M059J (cell line): ENCODE data around the gene RUVBL2. TPM values are rescaled to one million over a fixed set of nuclear protein-coding genes. Genes with fewer than 3 reads are reported as not detected.

Source experiments
- DNase-seq: peaks from one replicate; pipeline ENCODE4 v3.0.0-alpha.2; 2012; ENCODE audit warnings: low read depth
- total RNA-seq: library from RNA; depleted of rRNA; stranded (reverse); fragments of >200 nt; shearing (Covaris generic); gene quantifications from 2 replicates; pipeline ENCODE4 v1.2.3, GENCODE V29; 2014

The RUVBL2 gene
- total RNA-seq, 1 experiment from 2014 or later: 292 TPM

DNA sequence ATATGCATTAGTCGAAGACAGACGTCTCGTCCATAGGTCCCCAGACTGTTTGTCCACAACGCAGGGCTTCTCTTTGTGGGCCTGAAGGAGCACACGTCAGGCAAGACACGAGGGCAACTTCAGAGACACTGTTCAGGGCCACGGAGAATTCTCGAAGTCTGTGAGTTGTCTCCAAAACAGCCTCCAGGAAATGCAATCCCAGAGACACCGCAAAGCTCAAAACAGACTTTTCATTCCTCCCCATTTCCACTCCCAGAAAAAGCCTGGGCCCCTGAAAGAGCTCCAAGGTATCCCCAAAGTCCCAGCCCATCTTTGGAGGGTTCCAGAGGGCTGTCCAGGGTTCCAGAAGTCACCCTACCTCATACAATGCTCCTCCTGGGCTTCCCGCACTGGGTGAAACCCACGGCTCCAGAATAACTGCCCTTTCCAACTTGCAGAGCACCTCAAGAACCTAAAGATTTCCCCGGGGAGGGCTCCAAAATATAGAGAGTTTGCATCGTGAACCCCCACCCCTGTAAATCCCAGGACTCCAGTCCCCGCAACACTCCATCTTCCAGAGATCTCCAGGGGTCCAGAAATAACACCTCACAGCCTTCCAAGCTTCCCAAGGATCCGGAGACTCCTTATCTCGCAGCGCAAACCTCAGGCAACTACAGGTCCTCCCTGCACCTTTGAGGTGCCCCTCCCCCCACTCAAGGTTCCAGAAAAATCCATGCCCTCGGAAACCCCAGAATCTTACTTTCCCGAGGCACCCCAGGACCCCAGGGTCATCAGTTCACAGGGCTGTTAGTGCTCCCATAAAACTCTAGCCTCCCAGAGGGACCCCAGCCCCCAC lies 29.3 kb upstream of the RUVBL2 start:
- peak; percentile 49 for DNase-seq

DNA sequence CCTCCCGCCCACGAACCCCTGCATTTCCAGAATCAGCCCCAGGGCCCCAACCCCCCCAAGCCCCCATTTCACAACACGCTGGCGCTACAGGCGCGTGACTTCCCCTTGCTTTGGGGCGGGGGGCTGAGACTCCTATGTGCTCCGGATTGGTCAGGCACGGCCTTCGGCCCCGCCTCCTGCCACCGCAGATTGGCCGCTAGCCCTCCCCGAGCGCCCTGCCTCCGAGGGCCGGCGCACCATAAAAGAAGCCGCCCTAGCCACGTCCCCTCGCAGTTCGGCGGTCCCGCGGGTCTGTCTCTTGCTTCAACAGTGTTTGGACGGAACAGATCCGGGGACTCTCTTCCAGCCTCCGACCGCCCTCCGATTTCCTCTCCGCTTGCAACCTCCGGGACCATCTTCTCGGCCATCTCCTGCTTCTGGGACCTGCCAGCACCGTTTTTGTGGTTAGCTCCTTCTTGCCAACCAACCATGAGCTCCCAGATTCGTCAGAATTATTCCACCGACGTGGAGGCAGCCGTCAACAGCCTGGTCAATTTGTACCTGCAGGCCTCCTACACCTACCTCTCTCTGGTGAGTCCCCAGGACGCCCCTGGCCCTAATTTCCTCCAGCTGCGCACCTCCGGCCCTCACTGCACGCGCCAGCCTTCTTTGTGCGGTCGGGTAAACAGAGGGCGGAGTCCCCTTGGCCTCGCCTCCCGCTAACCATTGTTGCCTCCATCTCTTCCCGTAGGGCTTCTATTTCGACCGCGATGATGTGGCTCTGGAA lies 28.5 kb upstream of the RUVBL2 start, which contains the start of gene FTL:
FTL (plus strand) TSS at position 270 of the 766 bp plus-strand sequence; CDS start at position 469, 199 bp downstream.
- DNase-seq: peak; percentile 92

DNA sequence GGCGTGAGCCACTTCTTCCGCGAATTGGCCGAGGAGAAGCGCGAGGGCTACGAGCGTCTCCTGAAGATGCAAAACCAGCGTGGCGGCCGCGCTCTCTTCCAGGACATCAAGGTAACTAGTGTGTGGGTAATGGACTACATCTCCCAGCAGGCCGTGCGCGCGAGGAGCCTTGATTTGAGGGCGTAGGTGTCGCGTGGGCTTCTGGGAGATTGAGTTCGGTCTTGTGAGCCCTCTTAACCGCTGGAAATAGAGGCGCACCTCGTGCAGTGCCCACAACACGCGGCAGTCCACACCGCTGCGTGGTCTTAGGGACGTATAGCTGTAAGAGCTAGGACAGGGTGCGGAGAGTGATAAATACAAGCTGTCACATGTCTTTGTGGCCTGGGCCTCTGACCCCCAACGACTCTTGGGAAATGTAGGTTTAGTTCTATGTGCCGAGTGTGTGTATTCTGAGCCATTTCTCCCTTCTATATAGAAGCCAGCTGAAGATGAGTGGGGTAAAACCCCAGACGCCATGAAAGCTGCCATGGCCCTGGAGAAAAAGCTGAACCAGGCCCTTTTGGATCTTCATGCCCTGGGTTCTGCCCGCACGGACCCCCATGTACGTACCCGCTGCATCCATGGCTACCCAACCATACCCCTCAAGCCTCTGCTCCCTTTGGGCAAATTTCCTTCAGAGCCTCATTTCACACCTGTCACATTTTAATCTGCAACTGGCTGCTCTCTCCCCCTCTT lies 27.7 kb upstream of the RUVBL2 start:
- peak; percentile 88 for DNase-seq

DNA sequence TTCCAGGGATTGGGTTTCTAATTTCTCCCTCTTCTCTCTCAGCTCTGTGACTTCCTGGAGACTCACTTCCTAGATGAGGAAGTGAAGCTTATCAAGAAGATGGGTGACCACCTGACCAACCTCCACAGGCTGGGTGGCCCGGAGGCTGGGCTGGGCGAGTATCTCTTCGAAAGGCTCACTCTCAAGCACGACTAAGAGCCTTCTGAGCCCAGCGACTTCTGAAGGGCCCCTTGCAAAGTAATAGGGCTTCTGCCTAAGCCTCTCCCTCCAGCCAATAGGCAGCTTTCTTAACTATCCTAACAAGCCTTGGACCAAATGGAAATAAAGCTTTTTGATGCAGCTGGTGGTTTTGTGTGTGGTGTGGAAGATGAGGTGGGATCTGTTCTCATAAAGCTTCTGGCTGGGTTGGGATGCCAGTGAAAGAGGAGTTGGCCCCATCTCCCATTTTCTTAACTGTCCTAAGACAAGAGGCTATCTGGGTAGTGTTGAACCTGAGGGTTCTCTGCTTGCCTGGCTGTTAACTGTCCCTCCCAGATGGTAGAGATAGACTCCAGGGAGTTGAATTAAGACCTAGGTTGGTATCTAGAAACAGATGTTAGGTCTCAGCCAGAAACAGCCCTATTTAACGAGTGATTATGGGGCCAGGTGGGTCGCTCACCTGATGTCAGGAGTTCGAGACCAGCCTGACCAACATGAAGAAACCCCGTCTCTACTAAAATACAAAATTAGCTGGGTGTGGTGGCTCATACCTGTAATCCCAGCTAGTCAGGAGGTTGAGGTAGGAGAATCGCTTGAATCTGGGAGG lies 26.9 kb upstream of the RUVBL2 start:
- peak; percentile 28 for DNase-seq

DNA sequence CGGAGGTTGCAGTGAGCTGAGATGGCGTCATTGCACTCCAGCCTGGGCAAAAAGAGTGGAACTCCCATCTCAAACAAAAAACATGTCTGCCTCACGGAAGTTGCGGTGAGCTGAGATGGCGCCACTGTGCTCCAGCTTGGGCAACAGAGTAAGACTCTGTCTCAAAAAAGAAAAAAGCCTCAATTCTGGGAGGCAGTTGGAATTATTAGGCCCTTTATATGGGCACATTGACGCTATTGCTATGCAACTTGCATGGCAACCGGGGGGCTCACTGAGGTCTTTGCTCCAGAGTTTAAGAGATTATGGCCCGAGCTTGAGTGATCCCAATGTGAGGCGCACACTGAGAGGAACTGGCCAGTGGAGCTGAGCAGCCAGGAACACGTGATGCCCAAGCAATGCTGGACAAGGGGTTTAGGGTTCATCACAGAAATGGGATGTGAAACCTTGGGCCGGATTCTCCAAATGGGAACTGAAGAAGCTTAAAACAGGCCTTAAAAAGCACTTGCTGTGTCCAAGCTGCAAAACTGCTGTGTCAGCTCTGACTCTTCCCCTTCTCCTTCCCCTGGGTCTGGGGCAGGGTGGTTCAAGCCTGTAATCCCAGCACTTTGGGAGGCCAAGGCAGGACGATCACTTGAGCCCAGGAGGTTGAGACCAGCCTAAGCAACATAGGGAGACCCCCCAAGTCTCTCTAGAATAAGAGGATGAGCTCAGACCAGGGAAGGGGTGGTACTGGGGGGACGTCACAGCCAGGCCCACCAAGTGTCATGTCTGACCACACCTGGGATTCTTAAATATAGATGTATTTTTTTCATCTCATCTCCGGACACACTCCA lies 26.1 kb upstream of the RUVBL2 start:
- DNase-seq: peak; percentile 64

DNA sequence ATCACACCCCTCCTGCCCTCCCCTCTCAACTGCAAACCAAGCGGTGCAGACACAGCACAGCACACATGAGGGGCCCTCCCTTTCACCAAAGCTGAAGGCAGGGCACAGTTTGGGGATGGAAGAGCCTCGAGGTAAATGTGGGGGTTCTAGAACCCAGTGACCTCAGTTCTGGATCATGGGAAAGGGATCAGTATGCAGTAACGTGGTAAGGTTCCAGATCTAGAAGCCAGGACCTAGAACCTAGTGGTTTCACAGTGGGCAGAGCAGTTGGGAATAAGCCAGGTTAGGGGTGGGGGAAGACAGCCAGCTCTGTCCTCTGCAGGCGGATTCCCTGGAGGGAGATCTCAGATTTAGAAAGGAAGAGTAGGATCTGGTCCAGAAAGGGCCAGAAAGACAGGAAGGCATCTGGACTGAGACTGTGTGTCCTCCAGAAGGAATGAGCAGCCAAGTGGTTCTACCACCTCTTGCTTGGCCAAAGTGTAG lies 25.5 kb upstream of the RUVBL2 start:
- peak; percentile 30 for DNase-seq

DNA sequence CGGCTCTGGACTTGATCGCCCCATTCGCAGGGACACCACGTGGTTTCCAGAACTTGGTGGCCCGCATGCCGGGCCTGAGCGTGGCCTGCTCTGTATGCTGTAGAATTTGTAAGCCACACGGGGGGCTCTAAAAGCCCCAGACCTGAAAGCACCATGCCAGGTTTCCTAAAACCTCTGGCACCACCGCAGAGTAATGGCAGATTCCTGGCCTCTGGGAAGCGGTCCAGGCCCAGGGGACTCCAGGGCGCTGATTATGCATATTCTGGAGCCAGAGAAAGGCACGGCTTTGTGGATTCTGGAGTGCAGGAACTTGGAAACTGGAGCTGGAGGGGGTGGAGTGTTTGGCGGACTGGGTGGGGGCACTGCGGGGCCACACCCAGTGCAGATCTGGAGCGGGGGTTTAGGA lies 24.9 kb upstream of the RUVBL2 start:
- no peak for DNase-seq

DNA sequence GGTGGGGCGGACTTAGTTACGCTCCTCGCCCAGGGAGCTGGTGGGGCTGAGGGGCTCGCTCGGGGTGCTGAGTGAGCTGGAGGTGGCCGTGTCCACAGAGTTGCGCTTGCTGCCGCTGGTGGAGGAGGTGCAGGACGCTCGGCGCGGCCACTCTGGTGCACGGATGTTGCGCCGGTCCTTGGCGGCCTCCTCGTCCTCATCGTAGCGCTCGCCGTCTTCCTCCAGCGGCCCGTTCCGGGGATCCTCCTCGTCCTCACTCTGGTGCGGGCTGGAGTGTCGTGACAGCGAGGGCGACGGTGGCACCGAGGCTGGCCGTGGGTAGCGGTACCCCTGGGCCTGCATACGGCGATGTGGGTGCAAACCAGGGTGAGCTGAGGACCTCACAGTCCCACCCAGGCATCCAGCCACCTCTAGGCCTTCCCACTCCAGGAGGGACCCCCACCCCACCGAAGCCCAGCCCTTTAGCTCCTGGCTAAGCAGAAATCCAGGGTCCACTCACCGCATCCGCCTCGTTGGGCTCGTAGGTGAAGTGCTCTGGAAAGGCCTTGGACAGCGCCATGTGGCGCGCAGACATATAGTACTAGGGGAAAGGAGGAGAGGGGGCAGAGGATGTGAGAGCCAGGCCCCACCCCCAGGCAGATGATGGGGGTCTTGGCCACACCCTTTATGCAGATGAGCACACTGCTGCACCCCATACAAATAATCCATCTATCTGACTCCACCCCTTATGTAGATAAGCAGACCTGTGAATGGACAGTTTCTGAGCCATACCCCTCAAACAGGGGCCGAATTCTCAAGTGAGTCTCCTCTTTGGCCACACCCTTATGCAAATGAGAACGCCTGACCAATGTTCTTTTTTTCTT lies 24.2 kb upstream of the RUVBL2 start:
- peak; percentile 25 for DNase-seq

DNA sequence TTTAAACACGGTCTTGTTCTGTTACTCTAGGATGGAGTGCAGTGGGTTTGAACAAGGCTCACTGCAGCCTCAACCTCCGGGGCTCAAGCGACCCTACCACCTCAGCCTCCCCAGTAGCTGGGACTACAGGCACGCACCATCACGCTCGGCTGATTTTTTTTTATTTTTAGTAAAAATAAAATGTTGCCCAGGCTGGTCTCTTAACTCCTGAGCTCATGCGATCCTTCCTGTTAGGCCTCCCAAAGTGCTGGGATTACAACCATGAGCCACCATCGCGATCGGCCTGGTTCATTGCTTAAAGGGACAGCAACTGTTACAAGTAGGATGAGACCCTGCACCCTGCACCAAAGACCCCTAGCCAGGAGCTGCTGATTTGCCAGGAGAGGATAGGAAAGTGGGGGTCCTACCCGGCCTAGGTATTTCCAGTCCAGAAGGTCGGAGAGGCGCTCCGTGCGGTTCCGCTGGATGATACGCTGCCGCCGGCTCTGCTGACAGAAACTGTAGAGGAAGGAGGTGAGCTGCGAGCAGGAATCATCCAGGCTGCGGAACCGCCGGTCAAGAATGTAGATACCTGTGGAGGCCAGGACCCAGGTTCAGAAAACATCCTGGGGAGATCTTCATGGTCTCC lies 23.4 kb upstream of the RUVBL2 start:
- no peak for DNase-seq

DNA sequence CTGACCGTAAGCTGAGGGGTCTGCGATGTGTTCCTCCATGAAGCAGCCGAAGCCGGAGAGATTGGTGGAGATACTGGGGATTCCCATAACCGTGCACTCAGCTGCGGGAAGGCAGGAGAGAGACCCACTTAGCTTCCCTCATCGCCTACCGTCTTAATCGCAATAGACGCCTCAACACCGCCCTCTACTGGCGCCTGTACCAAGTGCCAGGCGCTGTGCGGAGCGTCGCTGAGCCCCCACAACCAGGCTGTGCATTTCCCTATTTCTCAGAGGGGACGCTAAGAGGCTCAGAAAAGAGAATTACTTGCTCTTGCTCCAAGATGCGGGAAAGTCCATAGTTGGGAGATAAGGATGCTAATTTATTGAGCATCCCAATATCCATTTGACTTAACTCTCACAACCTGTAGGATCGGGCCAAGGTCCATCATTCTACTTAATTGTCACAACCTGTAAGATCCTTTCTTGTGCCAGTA lies 22.7 kb upstream of the RUVBL2 start:
- peak; percentile 27 for DNase-seq

DNA sequence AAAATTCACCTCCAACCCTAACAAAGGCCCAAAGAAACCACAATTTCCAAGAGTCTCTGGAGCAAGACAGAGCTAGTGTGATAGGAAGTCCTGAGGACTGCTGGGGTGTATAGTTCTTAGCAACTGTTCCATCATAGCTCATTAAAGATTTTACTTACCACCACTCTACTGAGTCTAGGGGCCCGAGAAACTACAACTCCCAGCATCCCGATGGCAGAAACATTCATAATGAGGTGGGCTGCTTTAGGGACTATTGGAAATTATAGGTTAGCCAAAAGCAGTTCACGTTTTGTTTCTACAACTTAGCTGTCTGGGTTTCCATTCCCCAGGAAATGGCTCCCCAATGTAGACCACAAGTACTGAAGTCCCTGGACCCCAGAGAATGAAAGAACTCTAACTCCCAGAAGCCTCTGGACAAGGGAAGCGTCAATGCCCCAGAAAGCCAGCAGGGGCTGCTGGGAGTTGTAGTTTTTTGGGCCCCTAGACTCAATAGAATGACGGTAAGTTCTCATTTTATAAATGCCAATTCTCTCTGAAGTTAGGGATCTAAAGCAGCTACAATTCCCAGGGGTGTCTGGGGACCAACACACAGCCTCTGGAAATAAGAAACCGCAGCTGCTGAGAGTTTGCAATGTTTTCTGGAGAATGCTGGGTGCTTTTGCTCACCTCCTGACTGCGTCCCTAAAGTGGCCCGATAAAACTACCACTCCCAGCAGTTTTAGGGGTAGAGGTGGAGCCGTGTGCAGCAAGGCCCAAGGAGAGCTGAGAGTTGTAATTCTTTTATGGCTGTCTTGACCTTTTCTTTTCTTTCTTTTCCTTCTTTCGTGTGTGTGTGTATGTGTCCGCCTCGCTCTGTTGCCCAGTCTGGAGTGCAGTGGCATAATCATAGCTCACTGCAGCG lies 17.5 kb upstream of the RUVBL2 start:
- DNase-seq: peak; percentile 45

DNA sequence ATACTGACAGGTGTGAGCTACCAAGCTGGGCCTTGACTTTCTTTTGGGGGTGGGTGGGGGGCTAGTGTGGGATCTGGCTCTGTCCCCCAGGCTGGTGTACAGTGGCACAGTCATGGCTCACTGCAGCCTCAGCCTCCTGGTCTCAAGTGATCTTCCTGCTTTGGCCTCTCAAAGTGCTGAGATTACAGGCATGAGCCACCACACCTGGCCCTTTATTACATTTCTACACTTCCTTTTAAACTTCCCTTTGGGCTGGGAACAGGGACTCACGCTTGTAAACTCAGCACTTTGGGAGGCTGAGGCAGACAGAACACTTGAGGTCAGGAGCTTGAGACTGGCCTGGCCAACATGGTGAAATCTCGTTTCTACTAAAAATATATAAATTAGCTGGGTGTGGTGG lies 16.6 kb upstream of the RUVBL2 start:
- DNase-seq: no peak

DNA sequence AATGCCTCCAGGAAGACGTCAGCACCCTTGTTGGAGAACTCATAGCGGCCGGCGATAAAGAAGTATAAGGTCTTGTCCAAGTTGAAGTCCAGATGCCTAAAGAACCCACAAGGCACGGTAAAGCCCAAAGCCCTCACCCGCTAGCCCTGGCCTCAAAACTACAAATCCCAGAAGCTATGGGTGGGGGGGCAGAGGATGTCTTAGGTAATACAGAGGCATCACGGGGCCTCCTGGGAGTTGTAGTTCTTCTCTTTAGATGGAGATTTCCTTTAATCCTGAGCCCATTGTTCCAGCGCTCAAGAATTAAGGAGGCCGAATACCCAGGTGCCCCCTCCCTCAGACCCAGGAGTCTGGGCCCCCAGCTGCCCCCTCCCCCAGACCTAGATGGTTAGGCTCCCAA lies 11.4 kb upstream of the RUVBL2 start:
- DNase-seq: no peak

DNA sequence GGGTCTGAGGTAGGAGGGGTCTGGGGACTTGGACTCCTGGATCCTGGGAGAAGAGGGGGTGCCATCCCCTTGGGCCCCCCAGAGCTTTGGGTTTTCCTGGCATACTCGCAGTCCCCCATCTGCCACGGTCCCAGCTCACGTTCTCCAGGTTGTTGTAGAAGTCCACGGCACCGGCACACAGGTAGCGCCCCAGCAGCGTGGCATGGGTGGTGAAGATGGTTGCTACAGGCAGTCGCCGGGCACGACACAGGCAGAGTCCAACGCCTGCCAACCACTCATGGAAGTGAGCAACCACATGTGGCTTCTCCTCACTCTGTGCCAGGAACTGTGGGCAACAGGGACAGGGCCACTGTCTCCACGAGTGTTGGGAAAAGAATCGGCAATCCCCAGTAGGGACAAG lies 8.0 kb upstream of the RUVBL2 start:
- no peak for DNase-seq

DNA sequence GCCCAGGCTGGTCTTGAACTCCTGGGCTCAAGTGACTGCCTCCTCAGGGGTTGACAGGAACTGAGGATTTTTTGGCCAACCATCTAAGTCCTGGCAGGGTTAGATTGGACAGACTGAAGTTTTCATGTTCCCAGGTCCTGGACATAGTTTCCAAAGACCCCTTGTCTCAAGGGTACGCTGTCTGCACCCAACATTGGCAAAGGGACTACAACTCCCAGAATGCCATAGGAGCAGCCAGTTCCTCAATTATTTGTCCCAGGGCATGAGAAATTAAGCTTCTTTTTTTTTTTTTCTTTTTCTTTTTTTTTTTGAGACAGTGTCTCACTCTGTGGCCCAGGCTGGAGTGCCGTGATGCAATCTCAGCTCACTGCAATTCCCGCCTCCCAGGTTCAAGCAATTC lies 7.5 kb upstream of the RUVBL2 start:
- DNase-seq: no peak

DNA sequence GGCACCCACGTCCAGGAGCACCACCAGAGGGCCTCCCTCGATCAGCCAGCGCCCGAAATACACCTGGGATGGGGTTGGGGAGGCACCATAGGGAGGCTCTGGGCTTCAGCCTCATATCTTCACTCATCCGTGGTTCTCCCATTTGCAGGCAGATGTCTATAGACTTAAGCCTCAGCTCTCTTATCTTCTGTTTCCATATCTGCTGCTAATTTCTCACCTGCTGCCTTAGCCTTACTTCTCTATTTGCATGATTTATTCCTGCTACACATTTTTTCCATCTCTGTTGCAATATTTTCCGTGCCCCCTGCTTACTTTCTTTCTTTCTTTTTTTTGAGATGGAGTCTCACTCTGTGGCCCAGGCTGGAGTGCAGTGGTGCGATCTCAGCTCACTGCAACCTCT lies 6.4 kb upstream of the RUVBL2 start:
- no peak for DNase-seq

DNA sequence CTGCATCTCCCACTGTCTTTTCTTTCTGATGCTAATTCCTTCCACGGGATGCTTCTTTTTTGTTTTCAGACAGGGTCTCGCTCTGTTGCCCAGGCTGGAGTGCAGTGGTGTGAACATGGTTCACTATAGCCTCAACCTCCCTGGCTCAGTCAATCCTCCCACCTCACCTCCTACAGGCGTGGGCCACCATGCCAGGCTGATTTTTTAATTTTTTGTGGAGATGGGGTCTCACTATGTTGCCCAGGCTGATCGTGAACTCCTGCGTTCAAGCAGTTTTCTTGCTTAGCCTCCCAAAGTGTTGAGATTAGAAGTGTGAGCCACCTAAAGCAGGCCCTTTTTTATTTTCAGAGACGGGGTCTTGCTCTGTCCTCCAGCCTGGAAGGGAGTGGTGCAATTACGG lies 5.4 kb upstream of the RUVBL2 start:
- DNase-seq: no peak

DNA sequence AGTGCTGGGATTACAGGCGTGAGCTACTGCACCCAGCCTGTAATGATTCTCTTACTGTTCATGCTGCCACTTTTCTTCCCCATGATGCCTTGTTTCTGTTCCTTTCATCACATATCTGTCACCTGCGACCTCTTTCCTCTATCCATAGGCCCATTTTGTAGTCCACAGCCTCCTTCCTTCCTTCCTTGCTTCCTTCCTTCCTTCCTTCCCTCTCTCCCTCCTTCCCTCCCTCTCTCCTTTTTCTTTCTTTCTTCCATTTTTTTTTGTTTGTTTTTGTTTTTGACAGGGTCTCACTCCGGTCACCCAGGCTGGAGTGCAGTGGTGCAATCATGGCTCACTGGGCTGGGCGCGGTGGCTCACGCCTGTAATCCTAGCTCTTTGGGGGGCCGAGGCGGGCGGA lies 4.8 kb upstream of the RUVBL2 start:
- DNase-seq: no peak
